HG02763 (cell line): ENCODE data around the gene PRG2.

Experiments
- ATAC-seq: cut with Tn5 transposase; IDR thresholded peaks from one replicate; pipeline ENCODE4 v1.9.1; 2021; ENCODE audit warnings: mild to moderate bottlenecking, moderate library complexity; ENCODE audit not compliant: unreplicated experiment

The PRG2 gene

DNA sequence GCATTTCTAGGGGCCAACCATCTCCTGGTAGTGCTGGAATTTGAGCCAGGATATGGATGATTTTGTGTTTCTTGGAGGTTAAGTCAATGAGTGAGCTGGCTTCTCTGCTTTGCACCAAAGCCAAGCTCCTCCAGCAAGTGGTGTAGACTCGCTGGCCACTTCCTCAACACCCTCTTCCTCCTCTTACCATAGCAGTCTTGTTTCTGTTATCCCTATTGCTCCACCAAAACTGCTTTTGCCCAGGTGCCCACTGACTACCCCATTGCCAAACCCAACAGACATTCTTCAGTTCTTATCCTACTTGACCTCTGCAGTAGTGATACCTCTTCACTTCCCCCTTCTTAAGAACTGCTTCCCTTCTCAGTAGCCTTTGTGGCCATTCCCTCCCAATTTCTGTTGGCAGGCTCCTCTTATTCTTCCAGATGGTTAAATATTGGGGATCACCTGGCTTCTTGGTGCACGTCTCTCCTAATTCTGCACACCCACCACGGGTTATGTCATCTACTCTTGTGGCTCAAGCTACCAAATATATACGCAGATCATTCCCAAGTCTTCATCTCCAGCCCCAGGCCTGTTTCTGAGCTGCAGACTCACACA lies 7.0 kb upstream of the PRG2 start:
- ATAC-seq: no peak

DNA sequence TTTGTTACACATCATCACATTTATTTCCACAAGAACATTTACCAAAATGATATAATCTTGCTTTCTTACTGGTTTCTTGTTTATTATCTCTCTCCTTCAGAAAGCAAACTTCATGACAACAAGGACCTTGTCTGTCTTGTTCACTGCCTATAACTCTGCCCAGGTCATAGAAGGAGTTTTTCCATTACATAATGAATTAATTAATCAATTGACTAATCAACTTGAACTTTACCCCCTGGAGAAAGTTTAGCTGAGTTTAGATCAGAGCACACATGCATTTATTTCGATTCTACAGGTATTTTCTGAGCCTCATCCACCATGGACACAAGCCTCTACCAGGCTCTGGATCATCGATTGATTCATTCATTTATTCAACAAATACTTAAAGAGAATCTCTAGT lies 6.3 kb upstream of the PRG2 start:
- ATAC-seq: no peak

DNA sequence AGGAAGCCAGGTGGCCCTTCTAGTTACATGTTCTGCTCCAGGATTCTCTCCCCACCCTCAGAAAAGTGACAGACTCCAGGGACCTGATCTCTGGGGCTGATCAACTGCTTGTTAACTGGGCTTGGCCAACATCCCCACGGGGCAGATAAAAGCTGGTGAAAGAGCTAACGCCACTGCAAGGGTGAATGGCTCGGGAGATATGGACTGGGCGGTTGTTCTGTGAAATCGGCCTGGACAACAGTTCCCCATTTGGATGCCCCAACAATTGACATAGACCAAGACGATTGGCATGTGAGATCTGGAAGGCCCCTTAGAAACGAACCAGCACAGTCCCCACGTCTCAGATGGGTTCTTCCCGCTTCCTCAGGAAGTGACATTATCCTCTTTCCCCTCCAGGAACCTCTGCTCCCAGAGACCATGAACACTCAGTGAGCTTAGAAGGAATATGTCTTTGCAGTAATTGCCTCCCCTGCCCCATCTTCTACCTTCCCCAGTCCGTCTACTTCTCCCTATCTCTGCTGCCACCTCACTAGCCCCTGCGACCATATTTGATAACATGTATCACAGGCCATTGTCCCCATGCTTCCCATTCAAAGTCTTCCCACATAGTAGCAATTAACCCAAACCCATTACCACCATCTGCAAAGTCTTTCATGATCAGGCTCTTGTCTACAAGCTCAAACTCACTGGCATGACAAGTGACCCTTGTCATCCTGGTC lies 5.6 kb upstream of the PRG2 start:
- ATAC-seq: no peak

DNA sequence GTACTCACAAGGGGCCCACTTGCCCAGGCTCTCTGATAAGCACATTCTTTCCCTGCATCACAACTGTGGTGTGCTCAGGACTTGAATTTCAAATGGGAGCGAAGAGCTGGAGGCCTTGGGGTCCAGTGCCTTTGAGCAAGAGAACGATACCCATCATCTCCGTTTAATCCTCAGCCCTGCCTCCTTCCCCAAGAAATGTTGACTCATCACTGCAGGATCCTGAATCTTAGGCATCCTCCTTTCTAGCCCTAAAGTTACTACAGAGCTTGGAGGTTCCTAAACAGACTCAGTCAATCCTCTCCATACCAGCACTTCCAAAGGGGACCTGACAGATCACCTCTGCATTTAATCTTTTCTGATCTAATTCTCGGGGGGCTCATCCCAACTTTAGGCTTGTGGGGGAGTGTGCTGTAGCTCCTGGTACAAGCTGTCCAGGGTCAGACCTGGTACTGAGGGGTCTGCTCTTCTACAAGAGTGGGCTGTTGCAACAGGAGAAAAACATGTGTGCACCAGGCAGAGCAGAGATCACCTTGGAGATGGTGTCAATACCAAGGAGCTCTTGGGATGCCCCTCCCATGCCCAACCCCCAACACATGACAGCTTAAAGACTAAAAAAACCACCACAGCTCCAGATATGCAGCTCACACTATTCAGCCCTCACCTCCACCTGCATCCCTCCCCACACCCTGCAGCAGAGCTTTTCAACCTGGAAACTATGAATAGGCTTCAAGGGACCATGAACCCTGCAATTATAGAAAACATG lies 3.9 kb upstream of the PRG2 start:
- no peak for ATAC-seq

- ATAC-seq: no peak
These were observed 2.3 kb upstream of the PRG2 start for GRCh38 chr11:57392763-57393105.

GRCh38 chr11:57392066-57392762 lies 1.8 kb upstream of the PRG2 start:
- ATAC-seq: no peak

- no peak for ATAC-seq
These were observed 1.1 kb upstream of the PRG2 start for GRCh38 chr11:57391539-57391938.

- no peak for ATAC-seq
These were observed 661 bp upstream of the PRG2 start for GRCh38 chr11:57391111-57391510.

GRCh38 chr11:57387289-57388030 lies 3.0 kb downstream of the PRG2 start:
- no peak for ATAC-seq

GRCh38 chr11:57386178-57386940 lies 4.1 kb downstream of the PRG2 start:
- no peak for ATAC-seq

DNA sequence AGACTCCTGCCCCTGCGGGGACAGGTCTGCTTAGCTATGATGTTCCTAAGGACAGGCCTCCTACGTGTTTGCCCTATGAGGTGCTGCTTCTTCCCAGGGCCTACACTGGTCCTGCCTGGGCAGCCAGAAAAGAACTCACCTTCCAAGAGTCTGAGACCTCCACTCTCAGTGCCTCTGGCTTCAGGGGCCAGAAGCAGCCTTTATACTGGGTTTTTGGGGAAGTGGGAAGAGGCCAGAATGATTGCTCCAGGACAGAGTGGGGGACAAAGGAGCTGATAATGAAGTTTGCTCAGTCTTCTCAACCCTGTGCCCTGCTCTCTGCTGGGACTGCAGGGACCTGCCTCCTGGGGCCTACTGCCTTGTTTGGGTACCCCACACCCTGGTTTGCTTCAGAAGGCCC lies 9.5 kb downstream of the PRG2 start, which contains the start of gene PRG3:
PRG3 (minus strand) TSS at position 176 of the 400 bp plus-strand sequence. CDS start 442 bp downstream, outside the sequence.
- no peak for ATAC-seq

- no peak for ATAC-seq
These were observed 10.7 kb downstream of the PRG2 start for GRCh38 chr11:57379732-57380131.

DNA sequence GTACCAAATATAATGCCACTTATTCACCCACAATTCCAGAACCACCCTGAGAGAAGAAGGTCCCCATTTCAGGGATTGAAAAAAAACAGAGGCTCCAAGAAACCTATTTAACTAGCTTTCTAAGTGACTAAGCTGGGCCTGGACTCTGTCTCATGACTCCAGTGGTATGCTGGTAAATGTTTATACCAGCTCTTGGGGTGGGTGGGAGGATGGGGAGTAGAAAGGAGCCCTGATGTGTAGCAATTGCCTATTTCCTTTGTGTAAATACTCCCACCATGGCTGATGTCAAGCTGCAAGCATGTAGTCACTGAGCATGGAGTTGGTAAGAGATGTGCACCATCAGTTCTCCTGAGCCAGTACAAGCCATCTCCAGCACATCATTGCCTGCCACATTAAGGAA lies 12.3 kb downstream of the PRG2 start:
- ATAC-seq: no peak

DNA sequence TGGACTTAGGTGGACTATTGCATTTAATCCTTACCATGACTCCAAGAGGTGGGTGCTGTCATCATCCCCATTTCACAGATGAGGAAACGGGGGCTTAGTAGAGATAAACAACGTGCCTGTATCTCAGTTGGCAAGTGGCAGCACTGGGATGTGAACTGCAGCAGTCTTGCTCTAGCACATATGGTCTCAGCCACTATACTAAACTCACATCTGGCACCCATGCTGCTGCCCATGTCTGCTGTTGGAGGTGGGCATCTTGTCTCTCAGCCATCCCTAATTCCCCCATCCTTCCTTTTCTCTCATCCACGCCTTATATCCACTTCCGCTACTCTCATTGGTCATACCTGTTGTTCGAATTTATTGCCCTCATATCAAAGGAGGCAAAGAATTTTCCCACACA lies 13.3 kb downstream of the PRG2 start:
- no peak for ATAC-seq

DNA sequence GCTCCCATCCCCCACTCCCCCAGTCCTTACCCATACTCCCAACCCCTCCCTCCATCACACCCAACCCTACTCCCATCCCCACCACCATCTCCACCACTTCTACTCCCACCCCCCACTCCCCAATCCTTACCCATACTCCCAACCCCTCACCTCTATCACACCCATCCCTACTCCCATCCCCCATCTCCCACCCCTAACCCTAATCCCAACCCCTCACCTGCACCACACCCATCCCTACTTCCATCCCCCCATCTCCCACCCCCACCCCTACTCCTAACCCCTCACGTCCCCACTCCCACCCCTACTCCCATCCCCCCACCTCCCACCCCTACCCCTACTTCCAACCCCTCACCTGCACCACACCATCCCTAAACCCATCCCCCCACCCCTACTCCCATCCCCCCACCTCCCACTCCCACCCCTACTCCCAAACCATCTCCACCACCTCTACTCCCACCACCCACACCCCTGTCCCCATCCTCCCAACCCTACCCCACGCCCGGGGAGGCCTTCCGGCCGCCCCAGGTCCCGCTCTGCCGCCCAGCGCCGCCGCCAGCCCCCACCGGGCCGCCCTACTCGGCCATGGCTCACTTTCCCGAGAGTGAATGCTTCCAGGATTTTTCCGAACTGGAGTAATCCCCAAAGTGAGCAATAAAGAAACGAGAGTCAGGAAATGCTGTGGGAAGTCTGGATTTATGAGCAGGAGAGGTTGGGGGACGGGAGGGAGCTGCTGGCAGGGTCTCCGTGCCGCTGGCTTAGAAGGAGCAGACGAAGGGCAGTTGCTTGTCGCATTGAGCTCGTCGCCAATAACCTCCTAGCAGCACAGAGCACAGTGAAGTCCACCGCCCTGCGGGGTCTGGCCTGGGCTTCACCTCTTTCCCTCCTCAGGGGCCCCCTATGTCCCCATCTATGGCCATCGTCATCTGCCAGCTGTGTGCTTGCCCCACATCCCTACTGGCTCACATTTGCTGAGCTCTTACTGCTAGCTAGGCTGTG lies 14.1 kb downstream of the PRG2 start:
- no peak for ATAC-seq

- no peak for ATAC-seq
These were observed 15.0 kb downstream of the PRG2 start for GRCh38 chr11:57375490-57375889.

DNA sequence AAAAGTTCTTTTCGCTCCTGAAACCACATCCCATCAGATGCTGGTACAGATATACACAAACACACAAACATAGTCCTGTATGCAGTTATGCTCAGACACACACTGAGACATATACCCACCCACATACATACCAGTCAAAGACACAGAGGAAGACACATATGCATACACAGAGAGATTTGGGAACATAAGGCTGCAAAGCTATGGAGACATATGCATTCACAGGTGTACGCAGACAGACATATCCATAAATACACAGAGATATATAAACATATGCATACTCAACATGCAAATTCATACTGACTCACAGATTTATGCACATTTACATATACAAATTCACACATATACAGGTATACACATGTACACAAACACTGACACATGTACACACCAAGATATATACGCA lies 15.5 kb downstream of the PRG2 start:
- no peak for ATAC-seq

DNA sequence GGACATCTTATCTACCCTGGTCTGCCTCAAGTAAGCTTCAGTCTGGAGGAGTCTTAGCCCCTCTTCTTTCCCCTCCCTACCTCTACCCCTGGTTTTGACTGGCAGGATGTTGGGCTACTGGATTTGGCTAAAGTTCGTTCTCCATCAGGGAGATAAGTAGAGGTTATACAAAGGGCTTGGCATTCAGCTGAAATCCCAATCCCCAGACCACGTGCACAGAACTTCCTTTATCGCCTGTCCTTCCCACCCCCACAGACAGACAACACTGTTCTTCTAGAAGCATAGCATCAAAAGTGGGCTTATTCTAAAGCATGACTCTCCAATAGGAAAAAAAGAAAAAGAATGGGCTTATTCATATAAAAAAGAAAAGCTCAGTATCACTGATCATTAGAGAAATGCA lies 17.3 kb downstream of the PRG2 start:
- no peak for ATAC-seq

- ATAC-seq: no peak
These were observed 19.5 kb downstream of the PRG2 start for GRCh38 chr11:57370941-57371340.
